HG03439 (cell line): ENCODE results near the gene GAS2.

Source experiments
- ATAC-seq: cut with Tn5 transposase; IDR thresholded peaks from one replicate; pipeline ENCODE4 v1.9.1; 2021; ENCODE audit warnings: mild to moderate bottlenecking, moderate library complexity; ENCODE audit not compliant: unreplicated experiment

GAS2 gene

GRCh38 chr11:22860241-22860640 lies 193.8 kb downstream of the GAS2 start, which contains the start of gene CCDC179:
Gene CCDC179 (minus strand): TSS chr11:22860474. CDS start chr11:22860421, 53 bp downstream.
- ATAC-seq: no peak
